Fibroblast of lung (primary cell): ENCODE results near the gene CTBS. TPM values are rescaled to one million over a fixed set of nuclear protein-coding genes. Genes with fewer than 3 reads are reported as not detected.

Experiments
- DNase-seq, 2 donors: peaks; one replicate each; pipeline versions ENCODE4 v3.0.0 to v3.0.0-alpha.2; 2010; ENCODE audit warnings: low read depth in 2 of 2
- H2AFZ ChIP-seq: 2 replicates; pipeline ENCODE4 v1.5.1; 2012; ENCODE audit warnings: low read length, control low read depth, inconsistent platforms
- H3K27ac ChIP-seq: 2 replicates; pipeline ENCODE4 v1.5.1; 2011; ENCODE audit warnings: low read length, control low read depth; ENCODE audit not compliant: insufficient read depth
- H3K27me3 ChIP-seq: 2 replicates; pipeline ENCODE4 v1.5.1; 2011; ENCODE audit warnings: mild to moderate bottlenecking, low read length; ENCODE audit not compliant: control insufficient read depth, insufficient read depth
- H3K36me3 ChIP-seq: 2 replicates; pipeline ENCODE4 v1.5.1; 2011; ENCODE audit warnings: low read length; ENCODE audit not compliant: control insufficient read depth, insufficient read depth
- H3K4me1 ChIP-seq: 2 replicates; pipeline ENCODE4 v1.5.1; 2011; ENCODE audit warnings: low read length; ENCODE audit not compliant: control insufficient read depth, insufficient read depth; ENCODE audit errors: extremely low read depth
- H3K4me2 ChIP-seq: 2 replicates; pipeline ENCODE4 v1.5.1; 2011; ENCODE audit warnings: low read length, control low read depth; ENCODE audit not compliant: insufficient read depth; ENCODE audit errors: extremely low read depth
- H3K4me3 ChIP-seq, 4 experiments: fragments of 200-600 bp in 1 of 4; sonication (generic) in 1 of 4; replicated peaks in 1 of 4; 2 replicates each; pipeline ENCODE4 v1.5.1; 2011 to 2016; ENCODE audit warnings: low read length in 4 of 4, low read depth in 3 of 4, mild to moderate bottlenecking in 3 of 4, control low read depth in 2 of 4, inconsistent platforms in 1 of 4, mixed read lengths in 1 of 4; ENCODE audit not compliant: insufficient read depth in 1 of 4; ENCODE audit errors: control extremely low read depth in 1 of 4
- H3K79me2 ChIP-seq: 2 replicates; pipeline ENCODE4 v1.5.1; 2012; ENCODE audit warnings: mild to moderate bottlenecking, low read length, inconsistent platforms; ENCODE audit not compliant: control insufficient read depth, insufficient read depth
- H3K9ac ChIP-seq: 2 replicates; pipeline ENCODE4 v1.5.1; 2011; ENCODE audit warnings: mild to moderate bottlenecking, low read length, control low read depth; ENCODE audit not compliant: insufficient read depth
- H3K9me3 ChIP-seq: 2 replicates; pipeline ENCODE4 v1.5.1; 2012; ENCODE audit warnings: low read depth, low read length; ENCODE audit not compliant: control insufficient read depth, insufficient read depth
- H4K20me1 ChIP-seq: 2 replicates; pipeline ENCODE4 v1.5.1; 2011; ENCODE audit warnings: low read length; ENCODE audit not compliant: control insufficient read depth, insufficient read depth; ENCODE audit errors: extremely low read depth
- EZH2 ChIP-seq: IDR thresholded peaks from 2 replicates; pipeline ENCODE4 v1.5.1; 2012; ENCODE audit warnings: low read length, control low read depth, mild to moderate bottlenecking; ENCODE audit errors: missing control alignments
- polyA plus RNA-seq, 2 donors: library from polyadenylated mRNA; depleted of rRNA in 1 of 2; stranded (reverse) in 1 of 2; unstranded in 1 of 2; fragments of >200 nt; gene quantifications; 2 replicates each; pipeline ENCODE4 v1.2.1, GENCODE V29; 2011 to 2012; ENCODE audit warnings: missing spikeins in 1 of 2
- total RNA-seq: library from RNA; depleted of rRNA; stranded (reverse); fragments of >200 nt; gene quantifications from 2 replicates; pipeline ENCODE4 v1.2.1, GENCODE V29; 2014
- TF ChIP-seq, protein P1 (sequence below), 2 donors: IDR thresholded peaks in 1 of 2; conservative IDR thresholded peaks in 1 of 2; 1 replicate in 1 of 2; 2 replicates in 1 of 2; pipeline ENCODE4 v1.5.1; 2011 to 2012; ENCODE audit warnings: low read length in 2 of 2, control low read depth in 1 of 2, inconsistent platforms in 1 of 2, low read depth in 1 of 2, mild to moderate bottlenecking in 1 of 2

The CTBS gene
- total and polyA plus RNA-seq, 2 donors (not counting 1 experiment from before 2014, with no cell fraction given): 10.1 to 35.5 TPM

DNA sequence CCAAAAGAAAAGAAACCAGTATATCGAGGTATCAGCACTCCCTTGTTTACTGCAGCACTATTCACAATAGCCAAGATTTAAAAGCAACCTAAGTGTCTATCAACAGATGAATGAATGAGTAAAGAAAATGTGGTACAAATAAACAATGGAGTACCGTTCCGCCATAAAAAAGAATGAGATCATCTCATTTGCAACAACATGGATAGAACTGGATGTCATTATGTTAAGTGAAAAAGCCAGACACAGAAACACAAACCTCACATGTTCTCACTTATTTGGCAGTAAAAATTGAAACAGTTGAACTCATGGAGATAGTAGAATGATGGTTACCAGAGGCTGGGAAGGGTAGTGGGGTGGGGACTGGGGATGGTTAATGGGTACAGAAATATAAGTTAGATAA lies 63.6 kb downstream of the CTBS start:
- H4K20me1 ChIP-seq: no peaks in the 10 kb centered on the region
- H3K27me3 ChIP-seq: no peaks in the 10 kb centered on the region
- no peak overlapping the region for H2AFZ ChIP-seq
- no peaks in the 10 kb centered on the region for H3K9me3 ChIP-seq
- no peak overlapping the region for H3K9ac ChIP-seq
- DNase-seq: no peak
- no peak overlapping the region for H3K4me2 ChIP-seq
- TF ChIP-seq EZH2: no peak
- TF ChIP-seq, protein P1, sequence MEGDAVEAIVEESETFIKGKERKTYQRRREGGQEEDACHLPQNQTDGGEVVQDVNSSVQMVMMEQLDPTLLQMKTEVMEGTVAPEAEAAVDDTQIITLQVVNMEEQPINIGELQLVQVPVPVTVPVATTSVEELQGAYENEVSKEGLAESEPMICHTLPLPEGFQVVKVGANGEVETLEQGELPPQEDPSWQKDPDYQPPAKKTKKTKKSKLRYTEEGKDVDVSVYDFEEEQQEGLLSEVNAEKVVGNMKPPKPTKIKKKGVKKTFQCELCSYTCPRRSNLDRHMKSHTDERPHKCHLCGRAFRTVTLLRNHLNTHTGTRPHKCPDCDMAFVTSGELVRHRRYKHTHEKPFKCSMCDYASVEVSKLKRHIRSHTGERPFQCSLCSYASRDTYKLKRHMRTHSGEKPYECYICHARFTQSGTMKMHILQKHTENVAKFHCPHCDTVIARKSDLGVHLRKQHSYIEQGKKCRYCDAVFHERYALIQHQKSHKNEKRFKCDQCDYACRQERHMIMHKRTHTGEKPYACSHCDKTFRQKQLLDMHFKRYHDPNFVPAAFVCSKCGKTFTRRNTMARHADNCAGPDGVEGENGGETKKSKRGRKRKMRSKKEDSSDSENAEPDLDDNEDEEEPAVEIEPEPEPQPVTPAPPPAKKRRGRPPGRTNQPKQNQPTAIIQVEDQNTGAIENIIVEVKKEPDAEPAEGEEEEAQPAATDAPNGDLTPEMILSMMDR (conservative IDR thresholded peaks at IDR 0.05 in 1 of 2, IDR thresholded peaks at IDR 0.05 in 1 of 2; ENCODE audit: low read depth in 1 of 2, low read length in 2 of 2): no peak
- no peaks in the 10 kb centered on the region for H3K4me1 ChIP-seq
- no peak overlapping the region for H3K27ac ChIP-seq
- peaks cover 1% of the 10 kb centered on the region for H3K79me2 ChIP-seq
- no peak overlapping the region for H3K4me3 ChIP-seq
- H3K36me3 ChIP-seq: no peaks in the 10 kb centered on the region

DNA sequence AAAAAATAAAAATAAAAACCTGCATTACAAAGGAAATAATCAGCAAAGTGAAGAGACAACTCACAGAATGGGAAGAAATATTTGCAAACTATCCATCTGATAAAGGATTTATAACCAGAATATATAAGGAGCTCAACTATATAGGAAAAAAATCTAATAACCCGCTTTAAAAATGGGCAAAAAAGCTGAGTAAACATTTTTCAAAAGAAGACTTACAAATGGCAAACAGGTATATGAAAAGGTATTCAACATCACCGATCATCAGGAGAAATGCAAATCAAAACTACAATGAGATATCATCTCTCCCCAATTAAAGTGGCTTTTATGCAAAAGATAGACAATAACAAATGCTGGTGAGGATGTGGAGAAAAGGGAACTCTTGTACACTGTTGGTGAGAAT lies 64.1 kb downstream of the CTBS start:
- Histone ChIP-seq H3K79me2 (peaks cover 6% of the 10 kb centered on the region), H3K4me1 (no peaks in the 10 kb centered on the region), H3K4me3 (no peak overlapping the region), H3K36me3 (no peaks in the 10 kb centered on the region), H2AFZ (no peak overlapping the region), H3K27me3 (no peaks in the 10 kb centered on the region), H3K27ac (no peak overlapping the region), H4K20me1 (no peaks in the 10 kb centered on the region), H3K9me3 (no peaks in the 10 kb centered on the region), H3K4me2 (no peak overlapping the region), H3K9ac (no peak overlapping the region)
- no peak for DNase-seq
- no peak for TF ChIP-seq EZH2
- TF ChIP-seq, protein P1 (conservative IDR thresholded peaks at IDR 0.05 in 1 of 2, IDR thresholded peaks at IDR 0.05 in 1 of 2; ENCODE audit: low read depth in 1 of 2, low read length in 2 of 2): no peak

DNA sequence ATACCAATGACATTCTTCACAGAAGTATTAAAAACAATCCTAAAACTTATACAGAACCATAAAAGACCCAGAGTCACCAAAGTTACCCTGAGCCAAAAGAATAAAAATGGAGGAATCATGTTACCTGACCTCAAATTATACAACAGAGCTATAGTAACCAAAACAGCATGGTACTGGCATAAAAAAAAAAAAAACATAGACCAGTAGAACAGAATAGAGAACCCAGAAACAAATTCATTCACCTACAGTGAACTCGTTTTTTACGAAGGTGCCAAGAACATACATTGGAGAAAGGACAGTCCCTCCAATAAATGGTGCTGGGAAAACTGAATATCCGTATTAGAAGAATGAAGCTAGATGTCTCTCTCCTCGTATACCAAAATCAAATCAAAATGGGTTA lies 65.2 kb downstream of the CTBS start:
- no peak for TF ChIP-seq EZH2
- TF ChIP-seq, protein P1 (conservative IDR thresholded peaks at IDR 0.05 in 1 of 2, IDR thresholded peaks at IDR 0.05 in 1 of 2; ENCODE audit: low read depth in 1 of 2, low read length in 2 of 2): no peak
- H3K27ac ChIP-seq: no peak overlapping the region
- H3K9ac ChIP-seq: no peak overlapping the region
- no peaks in the 10 kb centered on the region for H3K27me3 ChIP-seq
- no peaks in the 10 kb centered on the region for H3K36me3 ChIP-seq
- no peaks in the 10 kb centered on the region for H3K9me3 ChIP-seq
- no peak overlapping the region for H3K4me3 ChIP-seq
- no peak for DNase-seq
- H3K4me2 ChIP-seq: no peak overlapping the region
- no peaks in the 10 kb centered on the region for H4K20me1 ChIP-seq
- H3K4me1 ChIP-seq: no peaks in the 10 kb centered on the region
- H3K79me2 ChIP-seq: peaks cover 17% of the 10 kb centered on the region
- no peak overlapping the region for H2AFZ ChIP-seq
